Measurements from ENCODE around the gene CR1L.
"Not testable (repeated sequence)": the region's sequence is repeated elsewhere in the genome, so short reads cannot be mapped to it uniquely, and the experiment has no call there.

Gene CR1L

DNA sequence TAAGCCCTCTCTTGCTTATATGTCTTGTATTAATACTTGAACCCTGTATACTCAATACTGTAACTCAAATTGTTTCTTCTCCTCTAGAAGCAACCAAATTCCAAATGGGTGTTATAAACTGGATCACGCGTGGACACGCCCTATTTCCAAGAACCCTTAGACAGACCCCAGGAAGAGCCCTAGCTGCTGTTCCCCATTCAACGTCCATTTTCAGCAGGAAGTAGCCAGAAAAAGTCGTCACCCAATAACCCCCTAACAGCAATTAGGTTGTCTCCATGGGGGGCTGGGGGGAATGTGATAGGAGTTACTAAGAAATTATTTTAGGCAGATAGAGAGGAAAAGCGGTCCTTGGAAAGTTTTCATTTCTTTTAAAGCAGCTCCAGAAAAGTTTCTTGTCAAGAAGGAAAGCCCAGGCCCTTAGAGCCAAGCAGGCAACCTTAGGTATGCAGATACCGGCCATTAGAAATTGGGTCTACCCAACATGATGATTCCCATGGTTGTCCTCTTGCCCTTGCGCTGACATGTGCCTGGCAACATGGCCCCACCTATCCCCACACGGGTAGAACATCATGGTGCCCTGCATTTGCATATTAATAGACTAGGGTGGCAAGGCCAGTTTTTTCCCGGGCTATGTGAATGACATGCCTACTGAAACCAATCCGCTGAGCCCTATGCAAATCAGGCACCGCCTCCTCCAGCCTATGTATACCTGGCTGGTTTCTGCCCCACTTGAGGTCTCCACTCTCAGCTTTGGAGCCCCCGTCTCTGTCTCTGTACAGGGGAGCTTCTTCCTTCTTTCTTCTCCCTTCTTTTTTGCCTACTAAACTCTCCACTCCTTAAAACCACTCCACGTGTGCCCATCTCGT lies 102.9 kb downstream of the CR1L start:
- DNase-seq = peak; percentile 86

DNA sequence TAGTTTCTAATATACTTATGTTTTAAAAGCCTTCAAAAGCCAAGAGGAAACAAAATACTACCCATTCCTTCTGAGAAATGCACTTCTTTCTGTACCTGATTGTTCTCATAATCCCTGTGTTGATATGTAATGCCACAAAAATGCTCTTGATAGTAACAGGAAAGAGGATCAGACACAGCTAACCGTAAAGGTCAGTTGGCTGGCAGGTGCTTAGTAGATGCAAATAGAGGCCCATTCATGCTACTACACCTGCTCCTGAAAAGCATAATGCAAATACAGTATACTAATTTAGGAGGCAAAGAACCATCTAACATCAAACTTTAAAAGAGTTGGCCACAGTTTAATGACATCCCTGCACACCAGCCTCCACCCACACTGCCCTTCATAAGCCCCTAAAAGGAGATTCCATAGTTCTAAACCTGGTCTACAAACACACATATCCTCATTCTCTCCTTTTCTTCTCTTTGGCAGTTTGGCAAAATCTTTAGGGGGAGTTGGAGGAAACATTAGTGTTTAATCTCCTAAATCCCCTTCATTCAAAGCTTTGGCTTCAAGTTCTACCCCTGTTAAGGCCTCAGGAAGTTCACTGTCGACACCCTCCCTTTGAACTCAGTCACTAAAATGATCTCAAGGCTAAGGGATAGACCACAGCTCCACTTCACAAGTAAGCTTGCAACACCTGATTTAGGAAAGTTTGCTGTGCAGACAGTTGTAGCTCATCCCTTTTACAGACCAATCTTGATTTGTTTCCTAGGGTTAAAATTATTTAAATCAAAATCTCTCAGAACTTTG lies 104.0 kb downstream of the CR1L start:
- DNase-seq = peak; percentile 83

DNA sequence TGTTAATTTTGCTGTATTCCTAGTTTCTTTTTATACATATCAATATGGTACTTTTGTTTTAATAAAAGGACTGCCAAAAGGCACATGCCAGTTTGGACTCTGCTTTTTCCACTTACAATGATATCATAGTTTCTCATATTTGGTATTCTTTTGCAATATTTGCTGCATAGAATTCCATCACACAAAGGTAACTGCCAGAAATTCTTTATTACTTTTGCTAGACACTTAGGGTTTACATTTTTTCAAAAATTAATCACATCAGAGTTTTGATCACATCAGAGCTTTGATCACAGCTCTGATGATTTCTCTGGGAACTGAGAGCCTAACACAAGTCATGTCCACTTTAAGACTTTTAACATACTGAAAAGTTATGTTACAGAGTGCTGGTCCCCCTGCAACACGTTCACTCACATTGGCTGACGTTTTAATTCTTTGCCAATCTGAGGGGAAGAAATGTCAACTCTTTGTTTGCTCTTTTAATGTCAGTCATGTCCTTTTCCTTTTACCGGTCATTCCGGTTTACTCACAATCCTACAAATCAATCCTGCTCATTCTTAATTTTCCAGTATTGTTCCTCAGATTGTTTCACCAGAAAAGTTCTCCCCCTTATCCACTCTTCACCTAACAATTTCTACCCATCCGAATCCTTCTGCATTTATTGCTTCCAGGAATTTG lies 105.8 kb downstream of the CR1L start:
- DNase-seq = no peak

DNA sequence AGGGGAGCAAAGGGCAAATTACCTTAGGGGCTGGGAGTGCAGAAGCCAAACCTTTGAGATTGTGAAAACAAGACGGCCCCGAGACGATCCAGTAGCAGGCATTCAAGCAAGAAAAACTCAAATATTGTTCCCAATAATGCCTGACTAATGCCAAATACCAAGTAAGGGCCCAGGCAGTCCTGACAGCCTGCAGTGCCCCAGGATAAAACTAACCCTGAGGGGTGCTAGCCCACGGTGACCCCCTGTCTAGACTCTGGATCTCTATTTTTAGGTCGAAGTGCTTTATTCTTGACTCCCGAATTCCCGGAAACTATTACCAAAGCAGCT lies 106.5 kb downstream of the CR1L start:
- not testable (repeated sequence) for DNase-seq

DNA sequence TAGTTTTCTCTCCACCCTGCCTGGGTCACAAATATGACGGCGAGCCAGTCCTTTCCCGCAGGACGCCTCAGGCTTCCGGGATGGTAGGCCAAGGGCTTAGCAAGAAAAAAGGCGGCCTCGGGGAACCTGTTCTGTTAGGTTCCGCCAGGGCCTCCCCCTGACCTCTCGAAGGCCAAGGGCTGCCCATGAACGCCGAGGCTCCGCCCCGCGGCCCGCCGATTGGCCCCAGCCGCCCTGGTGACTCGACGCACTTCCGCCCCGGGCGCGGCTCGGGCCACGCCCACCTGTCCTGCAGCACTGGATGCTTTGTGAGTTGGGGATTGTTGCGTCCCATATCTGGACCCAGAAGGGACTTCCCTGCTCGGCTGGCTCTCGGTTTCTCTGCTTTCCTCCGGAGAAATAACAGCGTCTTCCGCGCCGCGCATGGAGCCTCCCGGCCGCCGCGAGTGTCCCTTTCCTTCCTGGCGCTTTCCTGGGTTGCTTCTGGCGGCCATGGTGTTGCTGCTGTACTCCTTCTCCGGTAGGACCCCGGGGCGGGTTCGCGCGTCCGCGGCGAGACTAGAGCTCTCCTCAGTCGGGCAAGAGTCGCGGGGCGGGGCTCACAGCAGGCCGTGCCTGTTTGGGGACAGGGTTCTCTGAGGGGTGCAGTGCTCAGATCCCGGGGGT lies 107.0 kb downstream of the CR1L start, which contains the start of gene CD46:
Gene CD46 (plus strand): TSS at position 265 of the 666 bp plus-strand sequence. CDS start 159 bp downstream, at position 424.
- peak; percentile 99 for DNase-seq

DNA sequence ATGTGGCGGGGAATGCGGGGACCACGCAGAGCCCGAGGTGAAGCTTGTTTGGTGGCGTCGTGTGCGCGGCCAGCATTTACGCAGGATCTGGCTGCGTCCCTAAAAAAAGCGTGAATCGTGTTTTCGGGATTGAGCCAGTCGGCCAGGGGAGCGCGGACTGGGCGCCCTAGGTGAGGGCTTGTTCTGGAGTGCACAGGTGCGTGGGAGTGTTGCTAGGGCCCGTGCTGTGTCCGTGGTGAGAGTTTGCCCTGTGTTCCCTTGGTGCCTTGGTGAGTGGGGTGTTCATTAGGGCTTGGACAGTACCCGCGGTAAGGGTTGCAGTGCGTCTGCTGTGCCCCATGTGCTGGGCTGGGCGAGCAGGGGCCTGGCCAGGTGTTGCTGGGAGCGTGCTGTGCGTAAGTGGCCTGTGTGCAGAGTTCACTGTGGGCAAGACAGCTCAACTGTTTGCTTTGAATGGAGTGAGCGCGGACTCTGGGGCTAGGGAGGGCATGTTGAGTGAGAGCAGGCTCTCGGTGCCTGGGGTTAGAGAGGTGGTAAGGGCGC lies 107.6 kb downstream of the CR1L start:
- no peak for DNase-seq

DNA sequence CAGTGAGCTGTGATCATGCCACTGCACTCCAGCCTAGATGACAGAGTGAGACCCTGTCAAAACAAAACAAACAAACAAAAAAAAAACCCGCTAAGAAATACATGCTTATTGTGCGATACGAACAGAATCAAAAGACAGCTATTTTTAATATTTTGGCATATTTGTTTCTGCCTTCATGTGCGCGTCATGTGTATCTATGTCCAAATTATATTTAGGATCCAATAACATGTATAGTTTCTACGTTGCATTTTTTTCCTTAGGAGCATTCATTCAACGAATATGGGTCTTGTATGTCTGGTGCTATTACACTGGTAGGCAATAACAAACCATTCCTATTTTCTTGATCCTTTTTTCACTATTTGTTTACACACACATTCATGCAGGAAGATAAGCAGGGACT lies 108.7 kb downstream of the CR1L start:
- no peak for DNase-seq

DNA sequence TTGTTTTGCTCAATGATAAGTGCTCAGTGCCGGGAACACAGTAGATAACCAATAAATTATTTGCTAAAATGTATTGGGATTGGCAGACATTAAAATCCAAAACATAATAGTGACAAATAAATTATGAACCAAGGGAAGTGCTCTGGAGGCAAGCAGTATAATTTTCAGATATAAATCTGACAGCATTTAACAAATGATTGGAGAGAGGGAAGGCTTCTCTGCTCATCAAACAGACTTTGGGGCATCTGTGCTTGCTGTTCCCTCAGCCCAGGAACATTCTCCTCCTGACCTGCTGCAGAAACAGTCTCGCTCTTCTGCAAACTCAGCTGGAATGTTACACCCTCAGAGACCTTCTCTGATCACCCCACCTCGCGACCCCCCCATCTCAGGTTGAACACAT lies 109.1 kb downstream of the CR1L start:
- DNase-seq = no peak

DNA sequence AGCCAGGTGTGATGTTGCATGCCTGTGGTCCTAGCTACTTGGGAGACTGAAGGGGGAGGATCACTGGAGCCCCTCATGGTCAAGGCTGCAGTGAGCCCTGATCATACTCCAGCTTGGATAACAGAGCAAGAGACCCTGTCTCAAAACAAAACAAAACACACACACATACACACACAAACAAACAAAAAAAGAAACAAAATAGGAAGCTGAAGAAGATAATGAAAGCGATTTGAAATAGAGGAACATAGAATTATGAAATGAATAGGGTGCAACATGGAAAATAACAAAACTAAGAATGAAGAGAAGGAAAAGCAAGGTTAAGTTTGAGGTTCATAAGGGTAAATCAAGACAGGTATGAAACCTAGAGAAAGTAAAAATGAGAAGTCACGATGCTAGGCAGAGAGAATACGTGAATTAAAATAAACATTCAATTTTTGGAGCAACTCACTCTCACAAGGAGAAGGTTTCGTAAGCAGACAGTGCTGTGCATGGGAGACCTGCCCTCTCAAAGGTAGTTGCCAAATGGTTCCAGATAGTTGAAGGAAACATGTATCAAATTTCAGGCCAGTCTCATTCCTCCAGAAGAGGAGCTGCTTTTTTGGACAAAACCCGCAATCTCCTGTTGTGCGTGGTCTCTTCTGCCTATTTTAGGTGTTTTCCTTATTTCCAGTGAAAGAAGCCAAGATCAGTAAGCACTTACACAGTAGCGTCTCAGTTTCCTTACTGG lies 110.2 kb downstream of the CR1L start:
- no peak for DNase-seq

DNA sequence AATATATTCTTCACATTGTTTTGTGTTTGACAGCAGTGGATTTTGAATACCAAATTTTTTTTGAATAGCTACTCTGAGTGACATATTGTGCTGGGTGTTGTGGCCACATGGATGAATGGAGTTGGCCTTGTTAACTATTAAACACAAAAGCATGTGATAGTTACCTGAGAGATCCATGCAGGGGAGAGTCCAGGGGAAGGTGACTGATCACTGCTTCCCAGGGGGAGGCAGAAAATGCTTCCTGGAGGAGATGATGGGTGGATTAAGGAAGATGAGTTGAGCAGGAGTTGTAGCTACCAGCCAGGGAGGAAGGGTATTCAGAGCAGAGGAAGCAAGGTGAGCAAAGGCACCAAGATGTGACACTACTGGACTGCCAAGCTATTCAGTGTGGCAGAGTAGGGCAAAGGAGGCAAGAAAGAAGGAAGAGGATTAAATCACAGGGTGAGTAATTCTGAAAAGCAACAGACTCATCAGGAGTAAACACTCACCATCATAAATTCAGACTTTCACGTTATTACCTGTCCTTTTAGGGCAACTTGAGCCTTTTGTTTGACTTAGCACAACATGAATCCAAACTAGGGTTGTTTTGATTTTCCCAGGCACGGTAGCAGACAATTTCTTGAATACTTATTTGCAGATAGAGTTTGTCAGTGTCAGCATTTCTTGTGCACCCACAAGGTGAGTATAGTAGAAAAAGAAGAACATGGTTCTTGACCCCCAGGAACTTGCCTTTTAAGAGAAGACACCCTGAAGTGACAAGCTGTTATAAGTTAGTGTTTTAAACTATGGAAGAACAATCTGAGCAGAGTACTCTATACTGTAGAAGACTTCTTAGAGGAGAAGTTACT lies 111.1 kb downstream of the CR1L start:
- no peak for DNase-seq

DNA sequence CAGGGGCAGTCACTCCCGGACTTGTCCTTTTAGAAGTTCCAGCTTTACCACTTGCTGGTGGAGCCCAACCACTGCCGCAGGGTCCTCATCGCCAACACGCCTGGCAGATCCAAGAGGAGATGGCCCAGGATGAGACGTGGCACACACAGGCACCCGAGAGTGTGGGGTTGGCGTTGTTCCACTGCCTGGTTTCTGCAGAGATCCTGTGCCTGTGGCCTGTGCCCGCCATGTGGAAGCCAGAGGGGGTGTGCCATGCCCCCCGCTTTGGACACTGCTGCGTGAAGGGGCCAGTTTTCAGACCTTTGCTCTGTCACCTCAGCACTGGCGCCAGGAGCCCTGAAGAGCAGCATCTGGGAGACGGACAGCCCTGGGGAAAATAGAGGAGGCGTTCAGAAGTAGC lies 117.7 kb downstream of the CR1L start:
- DNase-seq = no peak

DNA sequence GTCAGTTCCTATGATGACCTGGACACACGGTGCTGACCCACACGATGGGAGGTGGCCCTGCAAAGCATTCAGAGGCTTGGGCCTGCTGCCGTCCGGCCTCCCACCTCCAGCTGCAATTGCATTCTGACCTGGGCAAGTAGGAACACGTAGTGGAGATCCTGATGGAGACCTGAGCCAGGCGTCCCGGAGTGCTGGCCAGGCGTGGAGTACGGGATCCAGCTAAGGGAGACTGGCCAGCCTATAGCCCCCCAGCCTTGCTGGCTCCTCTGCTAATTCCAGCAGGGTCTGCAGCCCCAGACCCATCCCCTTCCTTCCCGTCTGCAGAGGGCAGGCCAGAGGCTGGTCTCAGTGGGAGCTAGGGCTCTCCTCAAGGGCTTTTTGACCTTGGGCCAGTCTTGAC lies 118.2 kb downstream of the CR1L start:
- DNase-seq = no peak

DNA sequence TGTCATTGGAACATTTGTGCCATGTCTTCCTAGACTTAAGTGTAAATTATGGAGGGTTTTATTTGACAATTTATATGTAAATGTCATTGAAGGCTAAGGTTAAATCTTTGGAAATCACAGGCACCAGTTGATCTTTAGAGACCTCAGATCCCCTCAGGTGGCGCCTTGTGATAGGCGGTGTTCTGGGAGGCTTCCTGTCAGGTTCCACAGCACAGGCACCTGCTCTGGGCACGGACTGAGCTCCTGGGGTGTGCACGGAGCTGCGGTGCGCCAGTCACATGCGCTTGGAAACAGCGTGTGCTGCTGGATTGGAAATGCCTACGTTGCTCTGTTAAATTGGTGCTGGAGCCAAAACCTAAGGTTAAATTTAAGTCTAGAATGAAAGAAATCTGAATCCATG lies 119.0 kb downstream of the CR1L start:
- no peak for DNase-seq

DNA sequence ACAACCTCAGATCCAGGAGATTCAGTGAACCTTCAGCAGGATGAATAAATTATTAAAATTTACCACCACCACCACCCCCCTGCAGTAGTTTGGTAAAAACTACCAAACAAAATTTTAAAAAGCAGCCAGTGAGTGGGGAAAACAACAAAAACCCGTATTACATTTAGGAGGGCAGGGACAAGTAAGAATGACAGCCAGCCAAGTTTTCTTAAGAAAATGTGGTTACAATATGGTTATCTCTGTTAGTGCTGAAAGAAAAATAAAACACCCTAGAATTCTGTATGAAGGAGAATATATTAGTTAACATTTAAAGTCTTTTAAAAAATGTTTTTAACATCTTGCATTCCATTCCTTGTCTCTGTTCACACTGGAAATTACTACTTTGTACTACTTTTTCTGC lies 121.6 kb downstream of the CR1L start:
- no peak for DNase-seq

DNA sequence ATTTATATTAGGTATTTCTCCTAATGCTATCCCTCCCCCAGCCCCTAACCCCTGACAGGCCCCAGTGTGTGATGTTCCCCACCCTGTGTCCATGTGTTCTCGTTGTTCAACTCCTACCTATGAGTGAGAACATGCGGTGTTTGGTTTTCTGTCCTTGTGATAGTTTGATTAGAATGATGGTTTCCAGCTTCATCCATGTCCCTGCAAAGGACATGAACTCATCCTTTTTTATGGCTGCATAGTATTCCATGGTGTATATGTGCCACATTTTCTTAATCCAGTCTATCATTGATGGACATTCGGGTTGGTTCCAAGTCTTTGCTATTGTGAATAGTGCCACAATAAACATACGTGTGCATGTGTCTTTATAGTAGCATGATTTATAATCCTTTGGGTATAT lies 125.6 kb downstream of the CR1L start:
- DNase-seq = not testable (repeated sequence)

Data from NCI-H1048 (cell line).